Heart left ventricle (tissue), 16 donors: ENCODE measurements around the gene EEF2K. TPM values are rescaled to one million over a fixed set of nuclear protein-coding genes. Genes with fewer than 3 reads are reported as not detected.
A peak's percentile ranks its signal among the peaks of the same experiment; 100 is the strongest.

Source experiments
- ATAC-seq, 4 donors: fragments of 200-7000 bp; cut with Tn5 transposase; one replicate each; pipeline ENCODE4 v1.9.1; 2020 to 2022; ENCODE audit warnings: moderate library complexity in 4 of 4, mild to moderate bottlenecking in 3 of 4, moderate number of reproducible peaks in 1 of 4
- DNase-seq, 5 donors: peaks; one replicate each; pipeline ENCODE4 v3.0.0-alpha.2; 2020
- H3K27ac ChIP-seq, 12 donors: fragments of 200-600 bp; sonication (generic) in 4 of 12; one replicate each; pipeline versions ENCODE4 v1.5.0 to v1.8.0; 2016 to 2022; ENCODE audit warnings: mild to moderate bottlenecking in 2 of 12
- H3K27me3 ChIP-seq, 9 donors: fragments of 200-600 bp; sonication (generic) in 2 of 9; one replicate each; pipeline versions ENCODE4 v1.5.1 to v1.8.0; 2016 to 2022; ENCODE audit warnings: mild to moderate bottlenecking in 3 of 9
- H3K36me3 ChIP-seq, 9 donors: fragments of 200-600 bp; sonication (generic) in 2 of 9; one replicate each; pipeline versions ENCODE4 v1.5.0 to v1.8.0; 2018 to 2022; ENCODE audit warnings: mild to moderate bottlenecking in 2 of 9
- H3K4me1 ChIP-seq, 12 donors: fragments of 200-600 bp; sonication (generic) in 4 of 12; one replicate each; pipeline versions ENCODE4 v1.5.0 to v1.8.0; 2016 to 2022; ENCODE audit warnings: mild to moderate bottlenecking in 3 of 12
- H3K4me3 ChIP-seq, 12 donors: fragments of 200-600 bp; sonication (generic) in 4 of 12; one replicate each; pipeline versions ENCODE4 v1.5.0 to v1.8.0; 2017 to 2022; ENCODE audit warnings: mild to moderate bottlenecking in 9 of 12, moderate library complexity in 4 of 12
- H3K9me3 ChIP-seq, 12 donors: fragments of 200-600 bp; sonication (generic) in 4 of 12; one replicate each; pipeline versions ENCODE4 v1.5.0 to v1.8.0; 2016 to 2022; ENCODE audit warnings: mild to moderate bottlenecking in 1 of 12
- POLR2A ChIP-seq, 2 donors: fragments of 450-650 bp; IDR thresholded peaks; one replicate each; pipeline ENCODE4 v1.6.1; 2017; ENCODE audit warnings: antibody characterized with exemption in 2 of 2, mild to moderate bottlenecking in 2 of 2, moderate library complexity in 2 of 2
- WGBS, 4 donors: extraction: QIAGEN DNeasy Blood & Tissue Kit in 2 of 4; methylation state at CpG; one replicate each; pipeline versions ENCODE4 v1.1.5 to v1.1.7; 2013 to 2018; 5-methylcytosine and 5-hydroxymethylcytosine counted together
- intact Hi-C, 10 donors: fragments of 100-400 bp; cut with DNase I; formaldehyde crosslinking; loops; one replicate each; pipeline versions ENCODE4 v1.11.1 to v1.14.2; 2022
- polyA plus RNA-seq, 2 donors: library from polyadenylated mRNA; stranded (reverse); fragments of 200-250 nt; gene quantifications; one replicate each; pipeline ENCODE4 v1.2.3, GENCODE V29; 2013
- total RNA-seq, 9 donors: library from RNA; depleted of rRNA in 2 of 9; stranded (reverse); fragments of >200 nt in 2 of 9; fragmentation: NEBNext Ultra II Directional in 3 of 9; extraction: Animal tissue kit (Norgen Biotek cat#: 25700) in 3 of 9; gene quantifications; one replicate each; pipeline versions ENCODE4 v1.1.0 to v1.2.4, GENCODE V29; 2016 to 2023
- TF ChIP-seq, protein P1 (sequence below), 12 donors: fragments of 200-600 bp; sonication (generic) in 4 of 12; IDR thresholded peaks; one replicate each; pipeline versions ENCODE4 v1.5.0 to v1.8.0; 2018 to 2022; ENCODE audit warnings: antibody characterized with exemption in 12 of 12, mild to moderate bottlenecking in 5 of 12
- donor health status: ischemic (EF 13 %, LVEDD 7.1; RV severe dilation, severe dysfunction).
- donor health status: healthy with polysubstance abuse.
- donor health status: DM: no; HTN: yes; CAD: no.
- donor health status: DM: no; HTN: no; CAD: no.
- donor health status: ischemic (EF 25% LVEDD 6.9; RV normal size, moderate dysfunction).
- donor health status: ischemic (EF 25% LVEDD 5.7; RV mildly dilated, moderate dysfunction).
- donor health status: healthy.
- donor health status: DM: yes; HTN: yes; CAD: no.
- donor health status: ischemic (EF 35%, LVEDD 5.7; RV mildly dilated, moderate dysfunction).
- donor health status: nonischemic (EF 11% LVEDD 7.7; RV severe dilation, severe dysfunction).
- donor health status: DM: yes; HTN: yes; CAD: no.
- donor health status: PGD.
- donor health status: ischemic (EF 29% LVEDD 5.4; RV normal size, mild dysfunction).
- donor health status: nonischemic (EF 23%, LVEDD 6.1; RV moderate dilation, normal function).

EEF2K gene
- total and polyA plus RNA-seq, 11 donors = 8.3 to 33.6 (median 24.6) TPM

DNA sequence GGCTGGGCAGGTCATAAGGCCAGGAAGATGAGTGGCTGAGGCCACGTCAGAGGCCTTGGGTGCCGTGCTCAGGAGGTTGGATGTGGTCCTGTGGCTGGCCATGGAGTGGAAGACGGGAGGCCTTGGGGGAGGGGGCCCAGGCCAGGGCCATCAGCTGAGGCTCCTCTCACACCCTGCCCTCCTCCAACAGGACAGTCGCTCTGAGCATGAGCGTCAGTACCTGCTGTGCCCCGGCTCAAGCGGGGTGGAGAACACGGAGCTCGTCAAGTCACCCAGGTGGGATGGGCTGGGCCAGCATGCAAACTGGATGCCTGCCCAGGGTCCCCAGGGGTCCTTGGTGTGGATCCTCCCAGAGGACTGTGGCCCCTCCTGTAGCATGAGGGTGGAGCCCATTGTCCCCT, 110.3 kb downstream of the EEF2K start:
- DNase-seq (no peak), ATAC-seq (peak in 1 of 4 donors; percentile 4)
- Histone ChIP-seq H3K4me3 (no peak overlapping the region), H3K27me3 (no peaks in the 10 kb centered on the region), H3K4me1 (peaks cover 0 to 6% (median under 1%) of the 10 kb centered on the region in 12 donors), H3K9me3 (no peaks in the 10 kb centered on the region), H3K27ac (no peak overlapping the region), H3K36me3 (peaks cover 0 to 100% (median 95%) of the 10 kb centered on the region in 9 donors)
- TF ChIP-seq POLR2A (IDR thresholded peaks at IDR 0.05) = no peak
- TF ChIP-seq, protein P1, sequence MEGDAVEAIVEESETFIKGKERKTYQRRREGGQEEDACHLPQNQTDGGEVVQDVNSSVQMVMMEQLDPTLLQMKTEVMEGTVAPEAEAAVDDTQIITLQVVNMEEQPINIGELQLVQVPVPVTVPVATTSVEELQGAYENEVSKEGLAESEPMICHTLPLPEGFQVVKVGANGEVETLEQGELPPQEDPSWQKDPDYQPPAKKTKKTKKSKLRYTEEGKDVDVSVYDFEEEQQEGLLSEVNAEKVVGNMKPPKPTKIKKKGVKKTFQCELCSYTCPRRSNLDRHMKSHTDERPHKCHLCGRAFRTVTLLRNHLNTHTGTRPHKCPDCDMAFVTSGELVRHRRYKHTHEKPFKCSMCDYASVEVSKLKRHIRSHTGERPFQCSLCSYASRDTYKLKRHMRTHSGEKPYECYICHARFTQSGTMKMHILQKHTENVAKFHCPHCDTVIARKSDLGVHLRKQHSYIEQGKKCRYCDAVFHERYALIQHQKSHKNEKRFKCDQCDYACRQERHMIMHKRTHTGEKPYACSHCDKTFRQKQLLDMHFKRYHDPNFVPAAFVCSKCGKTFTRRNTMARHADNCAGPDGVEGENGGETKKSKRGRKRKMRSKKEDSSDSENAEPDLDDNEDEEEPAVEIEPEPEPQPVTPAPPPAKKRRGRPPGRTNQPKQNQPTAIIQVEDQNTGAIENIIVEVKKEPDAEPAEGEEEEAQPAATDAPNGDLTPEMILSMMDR (IDR thresholded peaks at IDR 0.05) = no peak
- 75 to 91% (median 88%) methylated on average over 2 to 9 of the region's 9 CpGs for WGBS, 4 donors
- intact Hi-C loops = loop anchor here in 2 of 10 donors (10.0 kb wide), 2 partner anchors 58 to 1162 kb away; partner anchors contain the start of genes CDR2 (in 1 of the 2), DNAH3 (in 1 of the 2) and LDAF1 (in 1 of the 2)

DNA sequence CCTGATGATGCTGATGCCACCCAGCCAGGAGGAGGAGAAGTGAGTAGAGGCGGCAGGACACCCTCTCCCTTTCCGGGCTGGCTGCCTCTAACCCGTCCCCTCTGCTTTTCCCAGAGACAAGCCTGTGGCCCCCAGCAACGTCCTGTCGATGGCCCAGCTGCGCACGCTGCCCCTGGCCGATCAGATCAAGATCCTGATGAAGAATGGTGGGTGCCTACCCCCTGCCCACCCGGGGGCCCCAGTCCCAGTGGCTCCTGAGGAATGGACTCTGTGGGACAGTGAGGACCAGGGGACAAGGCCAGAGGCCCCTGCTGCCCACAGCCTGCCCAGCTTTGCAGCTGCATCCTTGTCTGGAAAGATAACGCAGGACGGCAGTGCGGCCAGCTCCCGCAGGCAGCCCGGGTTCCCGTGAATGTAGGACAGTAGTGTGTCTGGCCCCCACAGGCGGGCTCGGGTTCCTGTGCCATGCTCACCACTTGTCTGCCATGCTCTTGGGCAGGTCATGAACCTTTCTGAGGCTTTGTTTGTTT, 111.0 kb downstream of the EEF2K start:
- Histone ChIP-seq H3K27me3 (no peaks in the 10 kb centered on the region), H3K9me3 (no peaks in the 10 kb centered on the region), H3K36me3 (peaks cover 0 to 100% (median 95%) of the 10 kb centered on the region in 9 donors), H3K4me3 (no peak overlapping the region), H3K4me1 (peaks cover 0 to 8% (median 1%) of the 10 kb centered on the region in 12 donors), H3K27ac (no peak overlapping the region)
- ATAC-seq (peak in 1 of 4 donors; percentile 4), DNase-seq (peak in 1 of 5 donors; percentile 13)
- WGBS, 4 donors = 84 to 90% (median 90%) methylated on average over 9 to 17 of the region's 17 CpGs
- intact Hi-C loops = loop anchor here in 2 of 10 donors (10.0 kb wide), 2 partner anchors 58 to 1162 kb away; partner anchors contain the start of genes CDR2 (in 1 of the 2), DNAH3 (in 1 of the 2) and LDAF1 (in 1 of the 2)
- TF ChIP-seq, protein P1 (IDR thresholded peaks at IDR 0.05) = no peak
- TF ChIP-seq POLR2A (IDR thresholded peaks at IDR 0.05) = no peak

DNA sequence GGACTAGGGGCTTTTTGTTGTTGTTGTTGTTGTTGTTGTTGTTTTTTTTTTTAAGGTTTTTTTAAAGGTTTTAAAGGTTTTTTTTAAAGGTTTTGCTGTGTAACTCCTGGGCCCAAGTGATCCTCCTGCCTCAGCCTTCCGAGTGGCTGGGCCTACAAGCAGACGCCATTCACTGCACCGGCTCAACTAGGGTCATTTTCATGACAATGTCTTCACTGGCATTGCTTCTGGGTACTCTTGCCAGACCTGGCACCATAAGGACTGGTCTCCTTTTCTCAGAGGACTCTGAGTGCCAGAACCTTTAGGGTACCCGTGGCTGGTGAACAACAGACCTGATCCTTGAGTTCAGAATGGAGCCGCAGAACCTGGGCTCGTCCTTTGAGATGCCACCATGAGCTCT, 111.5 kb downstream of the EEF2K start:
- Histone ChIP-seq H3K4me3 (no peak overlapping the region), H3K27me3 (no peaks in the 10 kb centered on the region), H3K4me1 (peaks cover 0 to 8% (median 1%) of the 10 kb centered on the region in 12 donors), H3K9me3 (no peaks in the 10 kb centered on the region), H3K27ac (no peak overlapping the region), H3K36me3 (peaks cover 0 to 97% (median 89%) of the 10 kb centered on the region in 9 donors)
- ATAC-seq (no peak), DNase-seq (no peak)
- 83 to 94% (median 89%) methylated on average over 6 of the region's 6 CpGs for WGBS, 4 donors
- TF ChIP-seq POLR2A (IDR thresholded peaks at IDR 0.05) = no peak
- TF ChIP-seq, protein P1 (IDR thresholded peaks at IDR 0.05) = no peak
- intact Hi-C loops = loop anchor here in 2 of 10 donors (10.0 kb wide), 2 partner anchors 57 to 1163 kb away; partner anchors contain the start of genes CDR2 (in 1 of the 2), DNAH3 (in 1 of the 2) and LDAF1 (in 1 of the 2)

DNA sequence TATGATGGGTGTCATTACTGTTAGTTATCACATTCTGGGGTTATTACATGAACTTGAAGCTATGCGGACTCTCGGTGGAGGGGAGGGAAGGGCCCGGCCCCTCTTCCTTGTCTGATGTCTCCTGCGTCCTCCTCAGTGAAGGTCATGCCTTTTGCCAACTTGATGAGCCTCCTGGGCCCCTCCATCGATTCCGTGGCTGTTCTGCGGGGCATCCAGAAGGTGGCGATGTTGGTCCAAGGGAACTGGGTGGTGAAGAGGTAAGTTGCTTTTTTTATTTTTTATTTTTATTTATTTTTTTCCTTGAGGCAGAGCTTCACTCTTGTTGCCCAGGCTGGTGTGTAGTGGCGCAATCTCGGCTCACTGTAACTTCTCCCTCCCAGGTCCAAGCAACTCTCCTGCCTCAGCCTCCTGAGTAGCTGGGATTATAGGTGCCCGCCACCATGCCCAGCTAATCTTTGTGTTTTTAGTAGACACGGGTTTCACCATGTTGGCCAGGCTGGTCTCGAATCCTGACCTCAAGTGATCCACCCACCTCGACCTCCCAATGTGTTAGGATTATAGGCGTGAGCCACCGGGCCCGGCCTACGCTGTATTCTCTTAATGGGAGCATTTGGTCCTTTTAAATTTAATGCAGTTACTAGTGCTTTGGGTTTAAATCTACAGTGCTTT, 112.7 kb downstream of the EEF2K start:
- Histone ChIP-seq H3K27me3 (no peaks in the 10 kb centered on the region), H3K36me3 (peaks cover 0 to 96% (median 84%) of the 10 kb centered on the region in 9 donors), H3K9me3 (no peaks in the 10 kb centered on the region), H3K4me3 (no peak overlapping the region), H3K27ac (no peak overlapping the region), H3K4me1 (peaks cover 0 to 8% (median 1%) of the 10 kb centered on the region in 12 donors)
- ATAC-seq (no peak), DNase-seq (no peak)
- intact Hi-C loops = loop anchor here in 2 of 10 donors (10.0 kb wide), 2 partner anchors 56 to 1164 kb away; partner anchors contain the start of genes CDR2 (in 1 of the 2), DNAH3 (in 1 of the 2) and LDAF1 (in 1 of the 2)
- WGBS, 4 donors = 73 to 77% (median 75%) methylated on average over 18 of the region's 18 CpGs
- TF ChIP-seq, protein P1 (IDR thresholded peaks at IDR 0.05) = peak; percentile 22 to 55 (median 46)
- no peak for TF ChIP-seq POLR2A (IDR thresholded peaks at IDR 0.05)
